ENCODE data around the gene TENT5A.
A peak's percentile ranks its signal among the peaks of the same experiment; 100 is the strongest.

TENT5A gene

GRCh38 chr6:81734081-81734480, 18.4 kb downstream of the TENT5A start:
- DNase-seq = no peak
- in situ Hi-C loops (cut with MboI; ENCODE audit: low pct_unique_long_range_greater_than_20kb, low sequenced_read_pairs) = no loop called here

- in situ Hi-C loops (cut with MboI; ENCODE audit: low pct_unique_long_range_greater_than_20kb, low sequenced_read_pairs) = no loop called here
- no peak for DNase-seq
Measured at GRCh38 chr6:81731814-81732213, 20.7 kb downstream of the TENT5A start.

- DNase-seq = no peak
- in situ Hi-C loops (cut with MboI; ENCODE audit: low pct_unique_long_range_greater_than_20kb, low sequenced_read_pairs) = no loop called here
Measured at GRCh38 chr6:81727876-81728517, 24.5 kb downstream of the TENT5A start.

GRCh38 chr6:81725127-81725526, 27.4 kb downstream of the TENT5A start:
- no peak for DNase-seq
- in situ Hi-C loops (cut with MboI; ENCODE audit: low pct_unique_long_range_greater_than_20kb, low sequenced_read_pairs) = no loop called here

GRCh38 chr6:81722506-81723223, 29.8 kb downstream of the TENT5A start:
- no peak for DNase-seq
- in situ Hi-C loops (cut with MboI; ENCODE audit: low pct_unique_long_range_greater_than_20kb, low sequenced_read_pairs) = no loop called here

- in situ Hi-C loops (cut with MboI; ENCODE audit: low pct_unique_long_range_greater_than_20kb, low sequenced_read_pairs) = no loop called here
- DNase-seq = no peak
Measured at GRCh38 chr6:81720427-81720826, 32.1 kb downstream of the TENT5A start.

- in situ Hi-C loops (cut with MboI; ENCODE audit: low pct_unique_long_range_greater_than_20kb, low sequenced_read_pairs) = no loop called here
- no peak for DNase-seq
Measured at GRCh38 chr6:81718126-81718525, 34.4 kb downstream of the TENT5A start.

- in situ Hi-C loops (cut with MboI; ENCODE audit: low pct_unique_long_range_greater_than_20kb, low sequenced_read_pairs) = no loop called here
Measured at GRCh38 chr6:81714684-81715083, 37.8 kb downstream of the TENT5A start.

GRCh38 chr6:81713205-81713604, 39.3 kb downstream of the TENT5A start:
- no peak for DNase-seq
- in situ Hi-C loops (cut with MboI; ENCODE audit: low pct_unique_long_range_greater_than_20kb, low sequenced_read_pairs) = no loop called here

More at GRCh38 chr6:81714684-81715083, 37.8 kb downstream of the TENT5A start:
- no peak for DNase-seq

- peak; percentile 8 for DNase-seq
- in situ Hi-C loops (cut with MboI; ENCODE audit: low pct_unique_long_range_greater_than_20kb, low sequenced_read_pairs) = no loop called here
Measured at GRCh38 chr6:81708113-81708699, 44.3 kb downstream of the TENT5A start.

- in situ Hi-C loops (cut with MboI; ENCODE audit: low pct_unique_long_range_greater_than_20kb, low sequenced_read_pairs) = no loop called here
- no peak for DNase-seq
Measured at GRCh38 chr6:81704700-81705099, 47.8 kb downstream of the TENT5A start.

GRCh38 chr6:81700414-81700813, 52.1 kb downstream of the TENT5A start:
- in situ Hi-C loops (cut with MboI; ENCODE audit: low pct_unique_long_range_greater_than_20kb, low sequenced_read_pairs) = no loop called here

GRCh38 chr6:81697559-81697958, 54.9 kb downstream of the TENT5A start:
- DNase-seq = no peak
- in situ Hi-C loops (cut with MboI; ENCODE audit: low pct_unique_long_range_greater_than_20kb, low sequenced_read_pairs) = no loop called here

More at GRCh38 chr6:81700414-81700813, 52.1 kb downstream of the TENT5A start:
- no peak for DNase-seq

GRCh38 chr6:81696524-81696923, 56.0 kb downstream of the TENT5A start:
- no peak for DNase-seq
- in situ Hi-C loops (cut with MboI; ENCODE audit: low pct_unique_long_range_greater_than_20kb, low sequenced_read_pairs) = no loop called here

Measured in KBM-7 (cell line).